SK-N-SH (cell line): ENCODE data around the gene VEZF1. TPM values are rescaled to one million over a fixed set of nuclear protein-coding genes. Genes with fewer than 3 reads are reported as not detected.

Source experiments
- CTCF ChIA-PET: fragments of 300-600, 350-600 bp; formaldehyde crosslinking; extraction: SDS; loops from one replicate; lab custom pipeline; 2021; lab: Yijun Ruan, JAX
- POLR2A ChIA-PET: fragments of 350-600 bp; sonication (Branson Sonifier 250); formaldehyde crosslinking; extraction: SDS; loops from one replicate; lab custom pipeline; 2020; ENCODE audit warnings: antibody characterized with exemption, inconsistent platforms; lab: Yijun Ruan, JAX
- DNase-seq: peaks from one replicate; pipeline ENCODE4 v3.0.0; 2012
- H2AFZ ChIP-seq: fragments of 200-600 bp; sonication (generic); 2 replicates; pipeline ENCODE4 v1.8.1; 2016; ENCODE audit warnings: antibody characterized with exemption, mild to moderate bottlenecking, low read depth
- H3F3A ChIP-seq: fragments of 200-600 bp; sonication (generic); replicated peaks from 2 replicates; pipeline ENCODE3; 2016; ENCODE audit warnings: antibody characterized with exemption, mild to moderate bottlenecking; ENCODE audit not compliant: insufficient read depth
- H3K27ac ChIP-seq, 2 experiments: fragments of 200-500 bp in 1 of 2; fragments of 200-600 bp in 1 of 2; sonication (Bioruptor generic) in 1 of 2; sonication (generic), shearing (Covaris generic) in 1 of 2; 2 replicates each; pipeline versions ENCODE4 v1.5.1 to v1.6.1; 2014 to 2016; ENCODE audit warnings: low read depth in 2 of 2, inconsistent platforms in 1 of 2, low read length in 1 of 2, mild to moderate bottlenecking in 1 of 2, mixed read lengths in 1 of 2
- H3K27me3 ChIP-seq: fragments of 200-600 bp; sonication (generic), shearing (Covaris generic); 2 replicates; pipeline ENCODE4 v1.6.1; 2016; ENCODE audit warnings: mixed run types; ENCODE audit not compliant: insufficient read depth
- H3K36me3 ChIP-seq, 2 experiments: fragments of 200-500 bp in 1 of 2; fragments of 200-600 bp in 1 of 2; sonication (Bioruptor generic) in 1 of 2; sonication (generic) in 1 of 2; replicated peaks in 1 of 2; 2 replicates each; pipeline versions ENCODE3 to v1.5.1; 2014 to 2016; ENCODE audit warnings: low read length in 1 of 2, mild to moderate bottlenecking in 1 of 2; ENCODE audit not compliant: insufficient read depth in 2 of 2, control insufficient read depth in 1 of 2
- H3K4me1 ChIP-seq, 2 experiments: fragments of 200-500 bp in 1 of 2; fragments of 200-600 bp in 1 of 2; sonication (Bioruptor generic) in 1 of 2; sonication (generic), shearing (Covaris generic) in 1 of 2; 2 replicates each; pipeline versions ENCODE4 v1.5.1 to v1.6.1; 2014 to 2016; ENCODE audit warnings: low read depth in 1 of 2, low read length in 1 of 2, mixed run types in 1 of 2; ENCODE audit not compliant: insufficient read depth in 2 of 2, control insufficient read depth in 1 of 2
- H3K4me2 ChIP-seq: fragments of 200-600 bp; sonication (generic), shearing (Covaris generic); 2 replicates; pipeline ENCODE4 v1.6.1; 2017; ENCODE audit warnings: mixed run types
- H3K4me3 ChIP-seq, 2 experiments: fragments of 200-500 bp in 1 of 2; fragments of 200-600 bp in 1 of 2; sonication (Bioruptor generic) in 1 of 2; sonication (generic), shearing (Covaris generic) in 1 of 2; 2 replicates each; pipeline versions ENCODE4 v1.5.1 to v1.8.1; 2014 to 2016; ENCODE audit warnings: low read depth in 2 of 2, inconsistent platforms in 1 of 2, low read length in 1 of 2, mild to moderate bottlenecking in 1 of 2, mixed read lengths in 1 of 2, moderate library complexity in 1 of 2
- H3K79me2 ChIP-seq: fragments of 200-600 bp; sonication (generic); 2 replicates; pipeline ENCODE4 v1.8.1; 2017; ENCODE audit warnings: mild to moderate bottlenecking; ENCODE audit not compliant: insufficient read depth
- H3K9ac ChIP-seq: fragments of 200-600 bp; sonication (generic); 2 replicates; pipeline ENCODE4 v1.6.1; 2017; ENCODE audit warnings: mixed run types
- H3K9me2 ChIP-seq: fragments of 200-600 bp; sonication (generic); 2 replicates; pipeline ENCODE4 v1.6.1; 2017; ENCODE audit warnings: mixed run types
- H3K9me3 ChIP-seq: fragments of 200-600 bp; sonication (generic); 2 replicates; pipeline ENCODE4 v1.6.1; 2017; ENCODE audit warnings: mixed run types, mild to moderate bottlenecking, moderate library complexity
- H4K20me1 ChIP-seq: fragments of 200-600 bp; sonication (generic); 2 replicates; pipeline ENCODE4 v1.6.1; 2017; ENCODE audit warnings: mild to moderate bottlenecking, mixed run types; ENCODE audit not compliant: insufficient read depth
- FOSL2 ChIP-seq: IDR thresholded peaks from 2 replicates; pipeline ENCODE4 v1.4.0; 2012; ENCODE audit warnings: low read depth, mild to moderate bottlenecking, moderate library complexity, borderline replicate concordance
- FOXJ3 ChIP-seq: sonication (generic); formaldehyde crosslinking; IDR thresholded peaks from 2 replicates; pipeline ENCODE4 v1.5.1; 2020; ENCODE audit warnings: mild to moderate bottlenecking, missing genetic modification reagents
- GATA2 ChIP-seq: sonication (generic); formaldehyde crosslinking; IDR thresholded peaks from 2 replicates; pipeline ENCODE4 v1.5.0; 2020; ENCODE audit warnings: mild to moderate bottlenecking, missing genetic modification reagents
- IRF3 ChIP-seq: fragments of 150-350 bp; IDR thresholded peaks from 2 replicates; pipeline ENCODE4 v1.6.1; 2016; ENCODE audit warnings: mild to moderate bottlenecking, low read depth, low read length
- MAX ChIP-seq: IDR thresholded peaks from 2 replicates; pipeline ENCODE4 v1.4.0; 2012; ENCODE audit warnings: low read depth
- MEF2A ChIP-seq: IDR thresholded peaks from 2 replicates; pipeline ENCODE4 v1.4.0; 2012; ENCODE audit warnings: low read depth, borderline replicate concordance
- MXI1 ChIP-seq: IDR thresholded peaks from 2 replicates; pipeline ENCODE4 v1.6.1; 2012; ENCODE audit warnings: mild to moderate bottlenecking, low read depth, low read length, improper control_type of control experiment
- PBX3 ChIP-seq: IDR thresholded peaks from 2 replicates; pipeline ENCODE4; 2012
- POLR2AphosphoS5 ChIP-seq: IDR thresholded peaks from 2 replicates; pipeline ENCODE4 v1.6.1; 2012; ENCODE audit warnings: low read depth, low read length
- RAD21 ChIP-seq: IDR thresholded peaks from 2 replicates; pipeline ENCODE4 v1.6.1; 2012; ENCODE audit warnings: mild to moderate bottlenecking, low read length
- SIN3A ChIP-seq: IDR thresholded peaks from 2 replicates; pipeline ENCODE4 v1.6.1; 2012; ENCODE audit warnings: low read depth, mild to moderate bottlenecking, low read length, moderate library complexity, borderline replicate concordance
- TAF1 ChIP-seq: IDR thresholded peaks from 2 replicates; pipeline ENCODE4 v1.6.1; 2012; ENCODE audit warnings: low read depth, mild to moderate bottlenecking, low read length, moderate library complexity, borderline replicate concordance
- USF1 ChIP-seq: IDR thresholded peaks from 2 replicates; pipeline ENCODE4 v1.4.0; 2012; ENCODE audit warnings: low read depth, borderline replicate concordance
- USF2 ChIP-seq: fragments of 150-350 bp; IDR thresholded peaks from 2 replicates; pipeline ENCODE4 v1.6.1; 2017; ENCODE audit warnings: antibody characterized with exemption, low read length, low read depth, borderline replicate concordance
- WGBS: methylation state at CpG from one replicate; pipeline ENCODE4 v1.1.6; 2017; ENCODE audit warnings: low lambda C conversion rate; 5-methylcytosine and 5-hydroxymethylcytosine counted together
- polyA plus RNA-seq, 3 experiments: library from polyadenylated mRNA; depleted of rRNA; stranded (reverse); fragments of >200 nt; gene quantifications; 2 replicates each; pipeline ENCODE4 v1.2.3, GENCODE V29; 2012

The VEZF1 gene
- polyA plus RNA-seq, 1 of the 3 experiments (the other 2 are of a cell fraction), result 35.1 TPM

- Histone ChIP-seq H3K36me3 (peaks cover under 1 to 4% of the 10 kb centered on the region in 2 experiments), H3K27ac (no peak overlapping the region), H3F3A (peaks cover 23% of the 10 kb centered on the region), H3K9me2 (no peaks in the 10 kb centered on the region), H3K9ac (no peak overlapping the region), H3K9me3 (no peaks in the 10 kb centered on the region), H2AFZ (no peak overlapping the region), H3K27me3 (no peaks in the 10 kb centered on the region), H4K20me1 (no peaks in the 10 kb centered on the region), H3K4me2 (no peak overlapping the region), H3K79me2 (no peaks in the 10 kb centered on the region), H3K4me3 (no peak overlapping the region), H3K4me1 (peaks cover 13 to 16% of the 10 kb centered on the region in 2 experiments; a peak in 2 of 4 replicates)
- no peak for DNase-seq
- 95% methylated on average over 5 of the region's 5 CpGs for WGBS
- TF ChIP-seq USF2, result no peak
- TF ChIP-seq MXI1, result no peak
- TF ChIP-seq MAX, result no peak
- no peak for TF ChIP-seq TAF1
- no peak for TF ChIP-seq RAD21
- TF ChIP-seq POLR2AphosphoS5, result no peak
- no peak for TF ChIP-seq MEF2A
- CTCF ChIA-PET, result interaction anchor here (0.6 to 5.9 kb wide), 8 partner anchors 12 to 109 kb away, joined by 3 to 43 read pairs (median 8); partner anchors contain the start of gene CUEDC1
- POLR2A ChIA-PET, result interaction anchor here (1.1 kb wide), 1 partner anchor 13 kb away, joined by 3 read pairs; no protein-coding TSS in a partner anchor
Measured at GRCh38 chr17:57966875-57967274, 21.2 kb downstream of the VEZF1 start.

- TF ChIP-seq IRF3 (no peak), MEF2A (no peak), FOXJ3 (CRISPR knock-in tag) (no peak), USF1 (no peak), RAD21 (no peak), SIN3A (no peak), FOSL2 (no peak), PBX3 (no peak), GATA2 (no peak), MXI1 (no peak)
- ChIA-PET CTCF (interaction anchor here (0.9 to 5.9 kb wide), 7 partner anchors 11 to 108 kb away, joined by 3 to 43 read pairs (median 8); partner anchors contain the start of gene CUEDC1), POLR2A (interaction anchor here (1.1 kb wide), 1 partner anchor 13 kb away, joined by 3 read pairs; no protein-coding TSS in a partner anchor)
- Histone ChIP-seq H3F3A (peaks cover 17% of the 10 kb centered on the region), H3K4me2 (no peak overlapping the region), H3K9me3 (no peaks in the 10 kb centered on the region), H3K9ac (no peak overlapping the region), H3K4me1 (peaks cover 10% of the 10 kb centered on the region in 2 experiments; a peak in 2 of 4 replicates), H3K36me3 (no peaks in the 10 kb centered on the region), H3K9me2 (no peaks in the 10 kb centered on the region), H4K20me1 (no peaks in the 10 kb centered on the region), H3K4me3 (no peak overlapping the region), H2AFZ (no peak overlapping the region), H3K27me3 (no peaks in the 10 kb centered on the region), H3K79me2 (no peaks in the 10 kb centered on the region), H3K27ac (no peak overlapping the region)
- DNase-seq, result no peak
- WGBS, result 95% methylated on average over 5 of the region's 5 CpGs
Measured at GRCh38 chr17:57966246-57966645, 21.8 kb downstream of the VEZF1 start.
